K562 (cell line): ENCODE results near the gene KDM2B. TPM values are rescaled to one million over a fixed set of nuclear protein-coding genes. Genes with fewer than 3 reads are reported as not detected.

ENCODE experiments used
- ATAC-seq: fragments of 200-7000 bp; cut with Tn5 transposase; 3 replicates; pipeline ENCODE4 v1.9.1; 2020; ENCODE audit warnings: moderate library complexity
- BruUV-seq: library from RNA; stranded (reverse); fragments of 400-500 nt; replicated peaks from 2 replicates; lab custom pipeline; 2021; lab: Mats Ljungman, UMichigan
- CTCF ChIA-PET: fragments of 300-600 bp; formaldehyde crosslinking; extraction: SDS; loops from one replicate; lab custom pipeline; 2021; ENCODE audit warnings: low intra/inter-chr PET ratio; lab: Yijun Ruan, JAX
- POLR2A ChIA-PET: fragments of 300-600, 350-650 bp; sonication (Branson Sonifier 250); formaldehyde crosslinking; extraction: SDS; loops from one replicate; lab custom pipeline; 2021; ENCODE audit warnings: antibody characterized with exemption, inconsistent platforms; lab: Yijun Ruan, JAX
- DNase-seq, 4 experiments: peaks; one replicate each; pipeline versions ENCODE4 v3.0.0 to v3.0.0-alpha.2; 2011 to 2018; ENCODE audit warnings: low spot score in 3 of 4, mixed read lengths in 3 of 4; ENCODE audit errors: extremely low read depth in 1 of 4
- FAIRE-seq: peaks from 2 replicates; lab custom pipeline; 2011; peaks lifted over from hg19 to GRCh38; lab: Jason Lieb, UNC
- H2AFZ ChIP-seq: 2 replicates; pipeline ENCODE4 v1.6.0; 2011; ENCODE audit warnings: low read depth, low read length, control low read depth, inconsistent platforms
- H3K27ac ChIP-seq: fragments of 200-600 bp; 3 replicates; pipeline ENCODE4 v1.8.0; 2011; ENCODE audit warnings: low read depth, mild to moderate bottlenecking, control low read depth, inconsistent platforms, low read length, moderate library complexity, mixed read lengths; ENCODE audit errors: extremely low read depth
- H3K27me3 ChIP-seq, 2 experiments: fragments of 300-600 bp in 1 of 2; 2 replicates in 1 of 2; 3 replicates in 1 of 2; pipeline versions ENCODE4 v1.6.0 to v1.8.0; 2011; ENCODE audit warnings: inconsistent platforms in 2 of 2, low read length in 2 of 2, mild to moderate bottlenecking in 1 of 2, mixed read lengths in 1 of 2, moderate library complexity in 1 of 2; ENCODE audit not compliant: control insufficient read depth in 2 of 2, insufficient read depth in 2 of 2
- H3K36me3 ChIP-seq: fragments of 300-600 bp; 3 replicates; pipeline ENCODE4 v1.8.0; 2011; ENCODE audit warnings: mild to moderate bottlenecking, low read length, inconsistent platforms; ENCODE audit not compliant: control insufficient read depth, insufficient read depth
- H3K4me1 ChIP-seq, 2 experiments: fragments of 200-600 bp in 1 of 2; replicated peaks in 1 of 2; 2 replicates in 1 of 2; 3 replicates in 1 of 2; pipeline versions ENCODE4 v1.5.1 to v1.8.0; 2011; ENCODE audit warnings: inconsistent platforms in 2 of 2, low read length in 2 of 2, mild to moderate bottlenecking in 1 of 2, mixed read lengths in 1 of 2, moderate library complexity in 1 of 2; ENCODE audit not compliant: control insufficient read depth in 2 of 2, insufficient read depth in 2 of 2
- H3K4me2 ChIP-seq: 2 replicates; pipeline ENCODE4 v1.6.1; 2011; ENCODE audit warnings: low read length, control low read depth, inconsistent platforms, mixed read lengths; ENCODE audit not compliant: insufficient read depth
- H3K4me3 ChIP-seq: fragments of 200-600 bp; sonication (generic), shearing (Covaris generic); 2 replicates; pipeline ENCODE4 v1.5.1; 2016; ENCODE audit warnings: control low read depth, inconsistent platforms
- H3K79me2 ChIP-seq: fragments of 200-600 bp; 3 replicates; pipeline ENCODE4 v1.8.0; 2011; ENCODE audit warnings: low read length, inconsistent platforms; ENCODE audit not compliant: control insufficient read depth, insufficient read depth
- H3K9ac ChIP-seq, 2 experiments: 2 replicates each; pipeline versions ENCODE4 v1.6.0 to v1.6.1; 2011; ENCODE audit warnings: low read depth in 2 of 2, low read length in 2 of 2, control low read depth in 1 of 2, inconsistent platforms in 1 of 2, mild to moderate bottlenecking in 1 of 2, mixed read lengths in 1 of 2; ENCODE audit not compliant: insufficient read depth in 1 of 2
- H3K9me1 ChIP-seq: one replicate; pipeline ENCODE4 v1.6.0; 2011; ENCODE audit warnings: inconsistent platforms, mild to moderate bottlenecking, low read length, moderate library complexity; ENCODE audit not compliant: control insufficient read depth, insufficient read depth
- H3K9me3 ChIP-seq: replicated peaks from 2 replicates; pipeline ENCODE4 v1.5.1; 2011; ENCODE audit warnings: low read depth, low read length, inconsistent platforms; ENCODE audit not compliant: control insufficient read depth, insufficient read depth
- H4K20me1 ChIP-seq: replicated peaks from 2 replicates; pipeline ENCODE4 v1.6.1; 2011; ENCODE audit warnings: low read length, inconsistent platforms, mixed read lengths; ENCODE audit not compliant: control insufficient read depth, insufficient read depth
- NFIC ChIP-seq: fragments of 450-650 bp; IDR thresholded peaks from 2 replicates; pipeline ENCODE4 v1.6.1; 2017; ENCODE audit warnings: mild to moderate bottlenecking, inconsistent platforms
- POLR2AphosphoS5 ChIP-seq: IDR thresholded peaks from 2 replicates; pipeline ENCODE4 v1.6.1; 2011; ENCODE audit warnings: mild to moderate bottlenecking, low read depth, low read length, moderate library complexity; ENCODE audit not compliant: control insufficient read depth, insufficient read depth
- SIN3A ChIP-seq, 2 experiments: fragments of 150-350 bp in 1 of 2; IDR thresholded peaks; 2 replicates each; pipeline ENCODE4 v1.6.1; 2011 to 2016; ENCODE audit warnings: borderline replicate concordance in 2 of 2, low read depth in 2 of 2, low read length in 2 of 2, mild to moderate bottlenecking in 2 of 2, moderate library complexity in 2 of 2; ENCODE audit not compliant: control insufficient read depth in 1 of 2
- SIRT6 ChIP-seq: IDR thresholded peaks from one replicate; pipeline ENCODE4 v1.6.1; 2012; ENCODE audit warnings: low read depth, mild to moderate bottlenecking, control low read depth, inconsistent platforms, low read length, moderate library complexity
- SREBF1 ChIP-seq: fragments of 150-350 bp; IDR thresholded peaks from 2 replicates; pipeline ENCODE4 v1.6.1; 2014; ENCODE audit warnings: antibody characterized with exemption, low read depth, low read length, borderline replicate concordance
- WGBS: fragments of 100-300 bp; shearing (Covaris generic); methylation state at CpG from one replicate; pipeline ENCODE4 v1.1.6; 2016; ENCODE audit warnings: low coverage, mixed read lengths; ENCODE audit not compliant: insufficient coverage; ENCODE audit errors: missing lambda C conversion rate; 5-methylcytosine and 5-hydroxymethylcytosine counted together
- in situ Hi-C: fragments of 300-500 bp; cut with MboI; formaldehyde crosslinking; loops from 4 replicates; pipeline ENCODE4 v1.15.0; 2018; ENCODE audit warnings: inconsistent platforms, mixed read lengths
- intact Hi-C: fragments of 100-400 bp; cut with micrococcal nuclease; formaldehyde crosslinking; loops from 2 replicates; pipeline ENCODE4 v1.14.2; 2022
- polyA plus RNA-seq, 8 experiments: library from polyadenylated mRNA; depleted of rRNA in 4 of 8; stranded (reverse) in 5 of 8; unstranded in 3 of 8; fragments of >200 nt; fragmentation: Nextera tagmentation in 2 of 8; fragmentation: Illumina TruSeq in 1 of 8; extraction: Ambion mirVana in 2 of 8; extraction: Trizol in 1 of 8; gene quantifications; 2 replicates each; pipeline versions ENCODE4 v1.2.1 to v1.2.3, GENCODE V29; 2011 to 2014; ENCODE audit warnings: inconsistent platforms in 1 of 8, missing spikeins in 1 of 8
- total RNA-seq, 7 experiments: library from RNA; depleted of rRNA in 6 of 7; stranded (reverse); fragments of >200 nt in 6 of 7; fragmentation: Illumina TruSeq in 2 of 7; extraction: Trizol in 2 of 7; gene quantifications; 2 replicates each; pipeline versions ENCODE4 v1.2.1 to v1.2.3, GENCODE V29; 2011 to 2021; ENCODE audit warnings: low replicate concordance in 1 of 7

KDM2B gene
- total and polyA plus RNA-seq, 9 of the 15 experiments (the other 6 are each of a cell fraction or from before 2014, with no cell fraction given) = 7.4 to 50.5 (median 22.5) TPM

GRCh38 chr12:121448771-121449315 is 132.0 kb downstream of the KDM2B start:
- CTCF ChIA-PET = no interaction called here
- H3K4me1 ChIP-seq = peaks cover 0 to 17% of the 10 kb centered on the region in 2 experiments; a peak in 3 of 5 replicates
- H3K4me2 ChIP-seq = no peak overlapping the region
- no peaks in the 10 kb centered on the region for H3K27me3 ChIP-seq
- H3K9me1 ChIP-seq = no peaks in the 10 kb centered on the region
- BruUV-seq = no TSS peak
- H3K79me2 ChIP-seq = peaks cover 3% of the 10 kb centered on the region; the same call in 1 of the 3 replicates
- H4K20me1 ChIP-seq = 0 out of 2 replicates have a peak, but pooled peaks cover 5% of the 10 kb centered on the region
- DNase-seq = no peak
- H3K9ac ChIP-seq = 0 out of 4 replicates have a peak overlapping the region, but pooled peaks of 1 of the 2 experiments have one; percentile 26
- no peak for ATAC-seq
- 85% methylated on average over 13 of the region's 16 CpGs for WGBS
- H3K9me3 ChIP-seq = no peaks in the 10 kb centered on the region
- H2AFZ ChIP-seq = no peak overlapping the region
- POLR2A ChIA-PET = interaction anchor here (0.6 kb wide), 1 partner anchor 331 kb away, joined by 3 read pairs; no protein-coding TSS in a partner anchor
- H3K4me3 ChIP-seq = no peak overlapping the region
- FAIRE-seq = no peak
- H3K36me3 ChIP-seq = peaks cover 61% of the 10 kb centered on the region; the same call in 2 of the 3 replicates
- H3K27ac ChIP-seq = no peak overlapping the region
- no peak for TF ChIP-seq POLR2AphosphoS5
- TF ChIP-seq SREBF1 = no peak
- no peak for TF ChIP-seq SIRT6
- TF ChIP-seq NFIC = peak; percentile 25; the same call in 1 of the 2 replicates
- no peak for TF ChIP-seq SIN3A (IDR thresholded peaks at IDR 0.05; ENCODE audit: borderline replicate concordance in 2 of 2, control insufficient read depth in 1 of 2, low read depth in 2 of 2, low read length in 2 of 2)
- TF ChIP-seq, all 486 proteins: peak for 1
- intact Hi-C loops (no loop called here), in situ Hi-C loops (no loop called here)
